ENCODE measurements around the gene ARL8A. TPM values are rescaled to one million over a fixed set of nuclear protein-coding genes. Genes with fewer than 3 reads are reported as not detected.

ARL8A gene
- total and polyA plus RNA-seq, 2 experiments from 2014 or later, result 30.3 to 32.7 TPM

DNA sequence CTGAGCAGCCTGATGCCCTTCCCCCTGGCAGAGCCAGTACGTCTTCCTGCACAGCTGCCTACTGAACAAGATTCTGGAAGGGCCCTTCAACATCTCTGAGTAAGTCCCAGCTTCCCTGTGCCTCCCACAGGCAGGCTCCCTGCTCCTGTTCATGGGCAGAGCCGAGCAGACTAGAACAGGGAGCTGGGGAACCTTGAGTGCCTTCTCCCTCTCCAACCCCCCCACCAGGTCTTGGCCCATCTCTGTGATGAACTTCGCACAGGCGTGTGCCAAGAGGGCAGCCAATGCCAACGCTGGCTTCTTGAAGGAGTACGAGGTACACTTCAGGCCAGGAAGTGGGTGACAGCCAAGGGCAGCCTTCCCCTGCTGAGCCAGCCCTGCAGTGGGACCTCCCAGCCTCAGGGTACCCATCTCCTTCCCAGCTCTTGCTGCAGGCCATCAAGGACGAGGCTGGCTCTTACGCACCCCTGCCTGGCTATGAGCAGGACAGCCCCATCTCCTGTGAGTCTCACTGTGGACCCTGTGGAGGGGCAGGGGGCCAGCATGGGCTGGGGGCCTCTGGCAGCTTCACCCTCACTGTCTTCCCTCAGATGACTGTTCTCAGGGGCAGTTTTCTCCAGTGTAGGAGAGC lies 42.6 kb upstream of the ARL8A start:
- no peak for ATAC-seq
- Histone ChIP-seq H3K4me3 (no peak overlapping the region), H3F3A (replicated peaks; ENCODE audit: low read depth) (no peaks in the 10 kb centered on the region), H3K36me3 (ENCODE audit: insufficient read depth) (no peaks in the 10 kb centered on the region), H3K27ac (ENCODE audit: low read depth) (no peak overlapping the region), H3K4me2 (no peak overlapping the region), H4K20me1 (replicated peaks; ENCODE audit: insufficient read depth) (no peaks in the 10 kb centered on the region), H3K4me1 (ENCODE audit: insufficient read depth) (no peaks in the 10 kb centered on the region), H3K79me2 (replicated peaks; ENCODE audit: insufficient read depth) (no peaks in the 10 kb centered on the region), H3K9me2 (ENCODE audit: insufficient read depth) (no peaks in the 10 kb centered on the region), H2AFZ (no peak overlapping the region), H3K27me3 (ENCODE audit: insufficient read depth) (no peaks in the 10 kb centered on the region)
- H3K27ac Mint-ChIP-seq, result no peak overlapping the region
- H3K9me3 Mint-ChIP-seq, result no peaks in the 10 kb centered on the region
- TF ChIP-seq EZH2phosphoT487 (IDR thresholded peaks at IDR 0.05; ENCODE audit: unreplicated experiment) (no peak), JUNB (IDR thresholded peaks at IDR 0.05; ENCODE audit: unreplicated experiment) (no peak), NANOG (IDR thresholded peaks at IDR 0.05; ENCODE audit: borderline replicate concordance) (no peak), CREB1 (CRISPR knock-in tag; IDR thresholded peaks at IDR 0.05; ENCODE audit: low read depth) (no peak), ZNF114 (CRISPR knock-in tag; IDR thresholded peaks at IDR 0.05) (no peak), POLR2AphosphoS5 (IDR thresholded peaks at IDR 0.05; ENCODE audit: low read depth) (no peak), ZNF331 (CRISPR knock-in tag; IDR thresholded peaks at IDR 0.05; ENCODE audit: low read depth) (no peak)
- TF ChIP-seq, protein P1, sequence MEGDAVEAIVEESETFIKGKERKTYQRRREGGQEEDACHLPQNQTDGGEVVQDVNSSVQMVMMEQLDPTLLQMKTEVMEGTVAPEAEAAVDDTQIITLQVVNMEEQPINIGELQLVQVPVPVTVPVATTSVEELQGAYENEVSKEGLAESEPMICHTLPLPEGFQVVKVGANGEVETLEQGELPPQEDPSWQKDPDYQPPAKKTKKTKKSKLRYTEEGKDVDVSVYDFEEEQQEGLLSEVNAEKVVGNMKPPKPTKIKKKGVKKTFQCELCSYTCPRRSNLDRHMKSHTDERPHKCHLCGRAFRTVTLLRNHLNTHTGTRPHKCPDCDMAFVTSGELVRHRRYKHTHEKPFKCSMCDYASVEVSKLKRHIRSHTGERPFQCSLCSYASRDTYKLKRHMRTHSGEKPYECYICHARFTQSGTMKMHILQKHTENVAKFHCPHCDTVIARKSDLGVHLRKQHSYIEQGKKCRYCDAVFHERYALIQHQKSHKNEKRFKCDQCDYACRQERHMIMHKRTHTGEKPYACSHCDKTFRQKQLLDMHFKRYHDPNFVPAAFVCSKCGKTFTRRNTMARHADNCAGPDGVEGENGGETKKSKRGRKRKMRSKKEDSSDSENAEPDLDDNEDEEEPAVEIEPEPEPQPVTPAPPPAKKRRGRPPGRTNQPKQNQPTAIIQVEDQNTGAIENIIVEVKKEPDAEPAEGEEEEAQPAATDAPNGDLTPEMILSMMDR (conservative IDR thresholded peaks at IDR 0.05; ENCODE audit: low read depth in 2 of 2), result no peak
- TF ChIP-seq, protein P2, sequence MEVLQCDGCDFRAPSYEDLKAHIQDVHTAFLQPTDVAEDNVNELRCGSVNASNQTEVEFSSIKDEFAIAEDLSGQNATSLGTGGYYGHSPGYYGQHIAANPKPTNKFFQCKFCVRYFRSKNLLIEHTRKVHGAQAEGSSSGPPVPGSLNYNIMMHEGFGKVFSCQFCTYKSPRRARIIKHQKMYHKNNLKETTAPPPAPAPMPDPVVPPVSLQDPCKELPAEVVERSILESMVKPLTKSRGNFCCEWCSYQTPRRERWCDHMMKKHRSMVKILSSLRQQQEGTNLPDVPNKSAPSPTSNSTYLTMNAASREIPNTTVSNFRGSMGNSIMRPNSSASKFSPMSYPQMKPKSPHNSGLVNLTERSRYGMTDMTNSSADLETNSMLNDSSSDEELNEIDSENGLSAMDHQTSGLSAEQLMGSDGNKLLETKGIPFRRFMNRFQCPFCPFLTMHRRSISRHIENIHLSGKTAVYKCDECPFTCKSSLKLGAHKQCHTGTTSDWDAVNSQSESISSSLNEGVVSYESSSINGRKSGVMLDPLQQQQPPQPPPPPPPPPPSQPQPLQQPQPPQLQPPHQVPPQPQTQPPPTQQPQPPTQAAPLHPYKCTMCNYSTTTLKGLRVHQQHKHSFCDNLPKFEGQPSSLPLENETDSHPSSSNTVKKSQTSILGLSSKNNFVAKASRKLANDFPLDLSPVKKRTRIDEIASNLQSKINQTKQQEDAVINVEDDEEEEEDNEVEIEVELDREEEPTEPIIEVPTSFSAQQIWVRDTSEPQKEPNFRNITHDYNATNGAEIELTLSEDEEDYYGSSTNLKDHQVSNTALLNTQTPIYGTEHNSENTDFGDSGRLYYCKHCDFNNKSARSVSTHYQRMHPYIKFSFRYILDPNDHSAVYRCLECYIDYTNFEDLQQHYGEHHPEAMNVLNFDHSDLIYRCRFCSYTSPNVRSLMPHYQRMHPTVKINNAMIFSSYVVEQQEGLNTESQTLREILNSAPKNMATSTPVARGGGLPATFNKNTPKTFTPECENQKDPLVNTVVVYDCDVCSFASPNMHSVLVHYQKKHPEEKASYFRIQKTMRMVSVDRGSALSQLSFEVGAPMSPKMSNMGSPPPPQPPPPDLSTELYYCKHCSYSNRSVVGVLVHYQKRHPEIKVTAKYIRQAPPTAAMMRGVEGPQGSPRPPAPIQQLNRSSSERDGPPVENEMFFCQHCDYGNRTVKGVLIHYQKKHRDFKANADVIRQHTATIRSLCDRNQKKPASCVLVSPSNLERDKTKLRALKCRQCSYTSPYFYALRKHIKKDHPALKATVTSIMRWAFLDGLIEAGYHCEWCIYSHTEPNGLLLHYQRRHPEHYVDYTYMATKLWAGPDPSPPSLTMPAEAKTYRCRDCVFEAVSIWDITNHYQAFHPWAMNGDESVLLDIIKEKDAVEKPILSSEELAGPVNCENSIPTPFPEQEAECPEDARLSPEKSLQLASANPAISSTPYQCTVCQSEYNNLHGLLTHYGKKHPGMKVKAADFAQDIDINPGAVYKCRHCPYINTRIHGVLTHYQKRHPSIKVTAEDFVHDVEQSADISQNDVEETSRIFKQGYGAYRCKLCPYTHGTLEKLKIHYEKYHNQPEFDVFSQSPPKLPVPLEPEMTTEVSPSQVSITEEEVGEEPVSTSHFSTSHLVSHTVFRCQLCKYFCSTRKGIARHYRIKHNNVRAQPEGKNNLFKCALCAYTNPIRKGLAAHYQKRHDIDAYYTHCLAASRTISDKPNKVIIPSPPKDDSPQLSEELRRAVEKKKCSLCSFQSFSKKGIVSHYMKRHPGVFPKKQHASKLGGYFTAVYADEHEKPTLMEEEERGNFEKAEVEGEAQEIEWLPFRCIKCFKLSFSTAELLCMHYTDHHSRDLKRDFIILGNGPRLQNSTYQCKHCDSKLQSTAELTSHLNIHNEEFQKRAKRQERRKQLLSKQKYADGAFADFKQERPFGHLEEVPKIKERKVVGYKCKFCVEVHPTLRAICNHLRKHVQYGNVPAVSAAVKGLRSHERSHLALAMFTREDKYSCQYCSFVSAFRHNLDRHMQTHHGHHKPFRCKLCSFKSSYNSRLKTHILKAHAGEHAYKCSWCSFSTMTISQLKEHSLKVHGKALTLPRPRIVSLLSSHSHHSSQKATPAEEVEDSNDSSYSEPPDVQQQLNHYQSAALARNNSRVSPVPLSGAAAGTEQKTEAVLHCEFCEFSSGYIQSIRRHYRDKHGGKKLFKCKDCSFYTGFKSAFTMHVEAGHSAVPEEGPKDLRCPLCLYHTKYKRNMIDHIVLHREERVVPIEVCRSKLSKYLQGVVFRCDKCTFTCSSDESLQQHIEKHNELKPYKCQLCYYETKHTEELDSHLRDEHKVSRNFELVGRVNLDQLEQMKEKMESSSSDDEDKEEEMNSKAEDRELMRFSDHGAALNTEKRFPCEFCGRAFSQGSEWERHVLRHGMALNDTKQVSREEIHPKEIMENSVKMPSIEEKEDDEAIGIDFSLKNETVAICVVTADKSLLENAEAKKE (CRISPR knock-in tag; IDR thresholded peaks at IDR 0.05), result no peak
- peaks cover 18% of the 10 kb centered on the region for H3K27me3 Mint-ChIP-seq (ENCODE audit: insufficient read depth, low read depth, poor library complexity)
- H3K36me3 Mint-ChIP-seq (ENCODE audit: low read depth), result no peaks in the 10 kb centered on the region
- DNase-seq (ENCODE audit: low spot score), result no peak
- no peak overlapping the region for H3K4me3 Mint-ChIP-seq
- H3K4me1 Mint-ChIP-seq, result peaks cover 9% of the 10 kb centered on the region
